GM12873 (cell line): ENCODE measurements around the gene TBC1D8.

Experiments
- CTCF ChIP-seq: IDR thresholded peaks from 2 replicates; pipeline ENCODE4 v1.5.1; 2012; ENCODE audit warnings: low read depth, mild to moderate bottlenecking, moderate library complexity, low read length, control low read depth; ENCODE audit not compliant: insufficient read depth; ENCODE audit errors: missing control alignments

The TBC1D8 gene

DNA sequence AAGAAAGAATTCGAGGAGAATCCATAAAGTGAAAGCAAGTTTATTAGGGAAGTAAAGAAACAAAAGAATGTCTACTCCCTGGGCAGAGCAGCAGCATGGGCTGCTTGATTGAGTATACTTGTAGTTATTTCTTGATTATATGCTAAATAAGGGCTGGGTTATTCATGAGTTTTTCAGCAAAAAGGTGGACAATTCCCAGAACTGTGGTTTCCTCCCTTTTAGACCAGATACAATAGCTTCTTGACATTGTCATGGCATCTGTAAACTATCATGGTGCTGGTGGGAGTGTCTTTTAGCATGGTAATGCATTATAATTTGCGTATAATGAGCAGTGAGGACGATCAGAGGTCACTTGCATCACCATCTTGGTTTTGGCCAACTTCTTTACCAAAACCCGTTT, 25.6 kb upstream of the TBC1D8 start:
- TF ChIP-seq CTCF, result no peak

DNA sequence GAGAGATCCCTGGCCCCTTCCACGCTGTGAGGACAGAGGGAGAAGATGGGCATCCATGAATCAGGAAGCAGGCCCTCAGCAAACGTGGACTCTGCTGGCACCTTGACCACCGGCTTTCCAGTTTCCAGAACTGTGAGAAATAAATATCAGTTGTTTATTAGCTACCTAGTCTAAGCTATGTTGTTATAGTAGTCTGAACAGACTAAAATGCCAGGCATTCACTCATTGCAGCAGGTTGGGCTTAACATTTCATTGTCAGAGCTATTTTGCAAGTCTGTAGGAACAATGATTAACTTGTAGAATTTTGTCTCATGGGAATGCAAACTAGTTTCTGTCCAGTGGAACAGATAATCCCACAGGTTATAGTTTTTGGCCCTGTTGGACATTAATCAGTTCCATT, 24.8 kb upstream of the TBC1D8 start:
- TF ChIP-seq CTCF, result no peak

- no peak for TF ChIP-seq CTCF
Measured at GRCh38 chr2:101173707-101174295, 22.6 kb upstream of the TBC1D8 start.

DNA sequence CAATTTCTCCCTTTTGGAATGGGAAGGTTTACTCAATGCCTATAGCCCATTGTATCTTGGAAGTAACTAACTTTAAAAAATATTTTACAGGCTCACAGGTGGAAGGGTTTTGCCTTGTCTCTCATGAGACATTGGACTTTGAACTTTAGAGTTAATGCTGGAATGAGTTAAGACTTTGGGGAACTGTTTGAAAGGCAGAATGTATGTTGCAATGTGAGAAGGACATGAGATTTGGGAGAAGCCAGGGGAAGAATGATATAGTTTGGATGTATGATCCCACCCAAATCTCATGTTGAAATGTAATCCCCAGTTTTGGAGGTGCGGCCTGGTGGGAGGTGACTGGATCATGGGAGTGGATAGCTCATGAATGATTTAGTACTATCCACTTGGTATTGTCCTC, 17.5 kb upstream of the TBC1D8 start:
- TF ChIP-seq CTCF, result no peak

GRCh38 chr2:101164021-101164420, 12.8 kb upstream of the TBC1D8 start:
- no peak for TF ChIP-seq CTCF

DNA sequence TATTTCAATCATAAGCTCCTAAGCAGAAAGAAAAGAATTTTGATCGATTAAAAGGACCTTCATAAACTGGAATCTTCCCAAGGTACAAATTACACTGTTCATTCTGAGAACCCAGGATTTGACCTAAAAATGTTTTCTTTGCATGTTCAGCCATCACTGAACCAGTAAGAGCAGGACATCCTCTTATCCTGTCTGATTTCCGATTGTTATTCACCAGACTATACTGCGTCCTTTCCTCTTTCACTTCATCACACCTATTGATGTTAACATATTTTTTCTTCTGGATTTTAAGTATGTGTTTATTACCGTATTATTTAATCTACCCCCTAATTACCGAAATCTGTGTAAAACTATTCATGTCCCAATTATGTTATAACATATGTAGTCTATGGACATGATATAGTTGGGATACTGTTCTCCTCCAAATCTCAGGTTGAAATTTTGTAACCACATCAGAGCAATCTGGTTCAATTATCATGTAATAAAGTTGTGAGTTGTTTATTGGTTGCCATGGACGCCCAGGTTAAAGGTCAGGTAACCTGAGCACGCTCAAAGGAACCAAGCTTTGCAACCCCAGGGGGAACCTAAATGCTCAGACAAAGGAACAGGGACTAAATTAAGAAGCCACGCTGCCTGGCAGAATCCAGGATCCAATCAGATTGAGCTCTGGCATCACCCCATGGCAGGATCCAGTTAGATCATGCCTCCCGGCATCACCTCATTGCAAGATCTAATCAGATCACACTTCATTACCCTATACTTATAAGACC, 11.6 kb upstream of the TBC1D8 start:
- TF ChIP-seq CTCF, result no peak

DNA sequence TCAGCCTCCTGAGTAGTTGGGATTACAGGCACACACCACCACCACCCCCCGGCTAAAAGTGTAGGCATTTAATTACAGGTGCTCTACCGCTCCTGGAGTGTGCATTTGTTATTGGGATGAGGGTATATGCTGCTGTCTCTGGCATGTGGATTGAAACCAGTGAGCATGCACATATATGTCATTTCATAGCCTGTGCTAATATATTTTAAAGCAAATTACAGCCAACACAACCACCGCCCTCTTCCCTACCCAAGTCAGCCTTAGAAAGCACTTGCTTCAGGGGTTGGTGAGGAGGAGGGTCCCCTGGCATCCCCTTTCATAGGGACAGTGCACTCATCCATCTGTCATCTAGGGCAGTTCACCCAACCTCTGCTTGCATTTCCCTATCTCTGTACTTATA, 10.5 kb upstream of the TBC1D8 start:
- TF ChIP-seq CTCF, result no peak
